Esophagus squamous epithelium (tissue), 4 donors: ENCODE measurements around the gene MYH15.

Experiments
- POLR2A ChIP-seq, 4 donors: fragments of 450-650 bp; IDR thresholded peaks; one replicate each; pipeline ENCODE4 v1.6.1; 2017; ENCODE audit warnings: antibody characterized with exemption in 4 of 4, mild to moderate bottlenecking in 4 of 4, moderate library complexity in 3 of 4
- TF ChIP-seq, protein P1 (sequence below), 6 experiments: fragments of 450-650 bp in 4 of 6; fragments of 200-600 bp in 2 of 6; sonication (generic) in 2 of 6; IDR thresholded peaks; one replicate each; pipeline ENCODE4 v1.5.1; 2016 to 2019; ENCODE audit warnings: antibody characterized with exemption in 6 of 6, mild to moderate bottlenecking in 4 of 6, moderate library complexity in 4 of 6

DNA sequence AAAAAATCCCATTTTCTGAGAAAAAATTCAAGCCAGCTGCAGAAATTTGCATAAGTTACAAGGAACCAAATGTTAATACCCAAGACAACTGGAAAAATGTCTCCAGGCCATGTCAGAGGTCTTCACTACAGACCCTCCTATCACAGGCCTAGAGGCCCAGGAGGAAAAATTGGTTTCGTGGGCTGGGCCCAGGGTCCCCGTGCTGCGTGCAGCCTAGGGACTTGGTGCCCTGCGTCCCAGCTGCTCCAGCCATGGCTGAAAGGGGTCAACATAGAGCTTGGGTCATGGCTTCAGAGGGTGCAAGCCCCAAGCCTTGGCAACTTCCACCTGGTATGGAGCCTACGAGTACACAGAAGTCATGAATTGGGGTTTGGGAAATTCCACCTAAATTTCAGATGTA lies 78.0 kb downstream of the MYH15 start:
- TF ChIP-seq, protein P1, sequence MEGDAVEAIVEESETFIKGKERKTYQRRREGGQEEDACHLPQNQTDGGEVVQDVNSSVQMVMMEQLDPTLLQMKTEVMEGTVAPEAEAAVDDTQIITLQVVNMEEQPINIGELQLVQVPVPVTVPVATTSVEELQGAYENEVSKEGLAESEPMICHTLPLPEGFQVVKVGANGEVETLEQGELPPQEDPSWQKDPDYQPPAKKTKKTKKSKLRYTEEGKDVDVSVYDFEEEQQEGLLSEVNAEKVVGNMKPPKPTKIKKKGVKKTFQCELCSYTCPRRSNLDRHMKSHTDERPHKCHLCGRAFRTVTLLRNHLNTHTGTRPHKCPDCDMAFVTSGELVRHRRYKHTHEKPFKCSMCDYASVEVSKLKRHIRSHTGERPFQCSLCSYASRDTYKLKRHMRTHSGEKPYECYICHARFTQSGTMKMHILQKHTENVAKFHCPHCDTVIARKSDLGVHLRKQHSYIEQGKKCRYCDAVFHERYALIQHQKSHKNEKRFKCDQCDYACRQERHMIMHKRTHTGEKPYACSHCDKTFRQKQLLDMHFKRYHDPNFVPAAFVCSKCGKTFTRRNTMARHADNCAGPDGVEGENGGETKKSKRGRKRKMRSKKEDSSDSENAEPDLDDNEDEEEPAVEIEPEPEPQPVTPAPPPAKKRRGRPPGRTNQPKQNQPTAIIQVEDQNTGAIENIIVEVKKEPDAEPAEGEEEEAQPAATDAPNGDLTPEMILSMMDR (IDR thresholded peaks at IDR 0.05) = no peak
- no peak for TF ChIP-seq POLR2A (IDR thresholded peaks at IDR 0.05)
